ENCODE data around the gene TRHDE.

TRHDE gene

GRCh38 chr12:72337946-72338345, 65.8 kb downstream of the TRHDE start:
- 0 out of 2 replicates have a peak overlapping the region, but pooled peaks have one; percentile 3 for H2AFZ ChIP-seq (ENCODE audit: low read depth, low read length)
- TF ChIP-seq EZH2phosphoT487 (IDR thresholded peaks at IDR 0.05; ENCODE audit: low read depth) (no peak), CTCF (IDR thresholded peaks at IDR 0.05; ENCODE audit: low read depth, low read length) (no peak)

GRCh38 chr12:72338437-72338836, 66.3 kb downstream of the TRHDE start:
- Histone ChIP-seq H3K4me2 (ENCODE audit: low read length) (no peak overlapping the region), H3K79me2 (ENCODE audit: low read length) (no peaks in the 10 kb centered on the region), H4K20me1 (ENCODE audit: insufficient read depth, low read length) (no peaks in the 10 kb centered on the region), H3K4me3 (ENCODE audit: low read length) (no peak overlapping the region), H3K9ac (ENCODE audit: low read length) (no peak overlapping the region), H3K4me1 (ENCODE audit: low read length) (no peaks in the 10 kb centered on the region), H3K36me3 (replicated peaks; ENCODE audit: low read depth, low read length) (no peaks in the 10 kb centered on the region), H2AFZ (ENCODE audit: low read depth, low read length) (0 out of 2 replicates have a peak overlapping the region, but pooled peaks have one; percentile 3), H3K27me3 (ENCODE audit: low read depth, low read length) (no peaks in the 10 kb centered on the region), H3K9me3 (ENCODE audit: insufficient read depth, low read length) (no peaks in the 10 kb centered on the region), H3K27ac (ENCODE audit: low read length) (no peak overlapping the region)
- TF ChIP-seq EZH2phosphoT487 (IDR thresholded peaks at IDR 0.05; ENCODE audit: low read depth) (no peak), CTCF (IDR thresholded peaks at IDR 0.05; ENCODE audit: low read depth, low read length) (no peak)

More at GRCh38 chr12:72337946-72338345, 65.8 kb downstream of the TRHDE start:
- H4K20me1 ChIP-seq (ENCODE audit: insufficient read depth, low read length), result no peaks in the 10 kb centered on the region
- H3K79me2 ChIP-seq (ENCODE audit: low read length), result no peaks in the 10 kb centered on the region
- H3K27ac ChIP-seq (ENCODE audit: low read length), result no peak overlapping the region
- H3K4me2 ChIP-seq (ENCODE audit: low read length), result no peak overlapping the region
- H3K4me1 ChIP-seq (ENCODE audit: low read length), result no peaks in the 10 kb centered on the region
- H3K9ac ChIP-seq (ENCODE audit: low read length), result no peak overlapping the region
- no peaks in the 10 kb centered on the region for H3K27me3 ChIP-seq (ENCODE audit: low read depth, low read length)
- no peaks in the 10 kb centered on the region for H3K36me3 ChIP-seq (replicated peaks; ENCODE audit: low read depth, low read length)
- H3K4me3 ChIP-seq (ENCODE audit: low read length), result no peak overlapping the region
- H3K9me3 ChIP-seq (ENCODE audit: insufficient read depth, low read length), result no peaks in the 10 kb centered on the region

- Histone ChIP-seq H3K79me2 (ENCODE audit: low read length) (no peaks in the 10 kb centered on the region), H4K20me1 (ENCODE audit: insufficient read depth, low read length) (no peaks in the 10 kb centered on the region), H3K9me3 (ENCODE audit: insufficient read depth, low read length) (no peaks in the 10 kb centered on the region), H3K9ac (ENCODE audit: low read length) (no peak overlapping the region), H3K27me3 (ENCODE audit: low read depth, low read length) (no peaks in the 10 kb centered on the region), H3K4me3 (ENCODE audit: low read length) (no peak overlapping the region), H3K4me2 (ENCODE audit: low read length) (peak overlapping the region; percentile 4; the same call in 1 of the 2 replicates), H3K27ac (ENCODE audit: low read length) (no peak overlapping the region), H3K36me3 (replicated peaks; ENCODE audit: low read depth, low read length) (no peaks in the 10 kb centered on the region), H3K4me1 (ENCODE audit: low read length) (no peaks in the 10 kb centered on the region), H2AFZ (ENCODE audit: low read depth, low read length) (peak overlapping the region; percentile 41; the same call in 1 of the 2 replicates)
- TF ChIP-seq EZH2phosphoT487 (IDR thresholded peaks at IDR 0.05; ENCODE audit: low read depth) (no peak), CTCF (IDR thresholded peaks at IDR 0.05; ENCODE audit: low read depth, low read length) (peak; percentile 75)
These were observed 74.3 kb downstream of the TRHDE start for GRCh38 chr12:72346363-72346944.

GRCh38 chr12:72349491-72349890, 77.3 kb downstream of the TRHDE start:
- no peak for TF ChIP-seq EZH2phosphoT487 (IDR thresholded peaks at IDR 0.05; ENCODE audit: low read depth)
- no peak for TF ChIP-seq CTCF (IDR thresholded peaks at IDR 0.05; ENCODE audit: low read depth, low read length)
- H3K4me3 ChIP-seq (ENCODE audit: low read length), result no peak overlapping the region
- no peaks in the 10 kb centered on the region for H3K36me3 ChIP-seq (replicated peaks; ENCODE audit: low read depth, low read length)
- H3K79me2 ChIP-seq (ENCODE audit: low read length), result no peaks in the 10 kb centered on the region
- no peak overlapping the region for H3K9ac ChIP-seq (ENCODE audit: low read length)
- no peaks in the 10 kb centered on the region for H4K20me1 ChIP-seq (ENCODE audit: insufficient read depth, low read length)
- H3K4me2 ChIP-seq (ENCODE audit: low read length), result no peak overlapping the region
- no peaks in the 10 kb centered on the region for H3K27me3 ChIP-seq (ENCODE audit: low read depth, low read length)
- no peak overlapping the region for H3K27ac ChIP-seq (ENCODE audit: low read length)
- H2AFZ ChIP-seq (ENCODE audit: low read depth, low read length), result no peak overlapping the region
- no peaks in the 10 kb centered on the region for H3K9me3 ChIP-seq (ENCODE audit: insufficient read depth, low read length)
- H3K4me1 ChIP-seq (ENCODE audit: low read length), result no peaks in the 10 kb centered on the region
